Lower leg skin (tissue), 4 donors: ENCODE measurements around the gene LMF1. TPM values are rescaled to one million over a fixed set of nuclear protein-coding genes. Genes with fewer than 3 reads are reported as not detected.

Experiments used
- DNase-seq, 2 donors: peaks; one replicate each; pipeline ENCODE4 v3.0.0-alpha.2; 2019; ENCODE audit warnings: low spot score in 2 of 2
- H3K4me3 ChIP-seq: fragments of 200-600 bp; sonication (generic); 2 replicates; pipeline ENCODE4 v1.5.1; 2017; ENCODE audit warnings: mild to moderate bottlenecking, low read depth; ENCODE audit not compliant: poor library complexity, severe bottlenecking
- POLR2A ChIP-seq, 2 donors: fragments of 450-650 bp; IDR thresholded peaks; one replicate each; pipeline ENCODE4 v1.6.1; 2016 to 2017; ENCODE audit warnings: antibody characterized with exemption in 2 of 2, mild to moderate bottlenecking in 1 of 2, moderate library complexity in 1 of 2
- WGBS, 2 donors: methylation state at CpG; one replicate each; pipeline ENCODE4 v1.1.5; 2018; 5-methylcytosine and 5-hydroxymethylcytosine counted together
- intact Hi-C: fragments of 100-400 bp; cut with DNase I; formaldehyde crosslinking; loops from one replicate; pipeline ENCODE4 v1.15.0; 2023; ENCODE audit warnings: low total_unique reads
- total RNA-seq, 4 donors: library from RNA; depleted of rRNA; stranded (reverse); fragments of >200 nt; gene quantifications; one replicate each; pipeline ENCODE4 v1.1.0, GENCODE V29; 2016
- TF ChIP-seq, protein P1 (sequence below), 3 donors: fragments of 450-650 bp; IDR thresholded peaks; one replicate each; pipeline ENCODE4 v1.5.1; 2016; ENCODE audit warnings: antibody characterized with exemption in 3 of 3, mild to moderate bottlenecking in 3 of 3, moderate library complexity in 2 of 3

LMF1 gene
- total RNA-seq, 4 donors from 2014 or later = 31.3 to 68.3 (median 50.3) TPM

DNA sequence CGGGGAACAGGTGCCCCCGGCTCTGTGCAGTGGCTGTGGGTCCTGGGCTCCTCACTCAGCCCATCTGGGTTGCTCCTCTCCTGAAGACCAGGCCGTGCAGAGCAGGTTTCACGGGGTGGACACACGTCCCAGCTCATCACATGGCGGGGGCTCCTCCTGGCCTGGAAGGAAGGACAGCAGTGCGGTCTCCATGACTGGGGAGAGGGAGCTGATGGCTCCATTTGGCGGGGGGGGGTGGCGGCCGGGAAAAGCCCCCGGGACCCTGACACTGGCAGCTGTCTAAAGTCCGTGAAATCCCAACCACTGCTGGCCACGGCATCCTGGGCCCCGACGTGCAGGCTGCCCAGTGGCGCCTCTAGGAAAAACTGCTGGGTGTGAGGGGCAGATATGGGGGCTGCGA is 29.8 kb upstream of the LMF1 start:
- intact Hi-C loops = no loop called here
- DNase-seq = no peak
- no peak overlapping the region for H3K4me3 ChIP-seq
- TF ChIP-seq, protein P1, sequence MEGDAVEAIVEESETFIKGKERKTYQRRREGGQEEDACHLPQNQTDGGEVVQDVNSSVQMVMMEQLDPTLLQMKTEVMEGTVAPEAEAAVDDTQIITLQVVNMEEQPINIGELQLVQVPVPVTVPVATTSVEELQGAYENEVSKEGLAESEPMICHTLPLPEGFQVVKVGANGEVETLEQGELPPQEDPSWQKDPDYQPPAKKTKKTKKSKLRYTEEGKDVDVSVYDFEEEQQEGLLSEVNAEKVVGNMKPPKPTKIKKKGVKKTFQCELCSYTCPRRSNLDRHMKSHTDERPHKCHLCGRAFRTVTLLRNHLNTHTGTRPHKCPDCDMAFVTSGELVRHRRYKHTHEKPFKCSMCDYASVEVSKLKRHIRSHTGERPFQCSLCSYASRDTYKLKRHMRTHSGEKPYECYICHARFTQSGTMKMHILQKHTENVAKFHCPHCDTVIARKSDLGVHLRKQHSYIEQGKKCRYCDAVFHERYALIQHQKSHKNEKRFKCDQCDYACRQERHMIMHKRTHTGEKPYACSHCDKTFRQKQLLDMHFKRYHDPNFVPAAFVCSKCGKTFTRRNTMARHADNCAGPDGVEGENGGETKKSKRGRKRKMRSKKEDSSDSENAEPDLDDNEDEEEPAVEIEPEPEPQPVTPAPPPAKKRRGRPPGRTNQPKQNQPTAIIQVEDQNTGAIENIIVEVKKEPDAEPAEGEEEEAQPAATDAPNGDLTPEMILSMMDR (IDR thresholded peaks at IDR 0.05) = no peak
- no peak for TF ChIP-seq POLR2A (IDR thresholded peaks at IDR 0.05)
- WGBS, 2 donors = 75 to 91% methylated on average over 13 to 14 of the region's 17 CpGs

DNA sequence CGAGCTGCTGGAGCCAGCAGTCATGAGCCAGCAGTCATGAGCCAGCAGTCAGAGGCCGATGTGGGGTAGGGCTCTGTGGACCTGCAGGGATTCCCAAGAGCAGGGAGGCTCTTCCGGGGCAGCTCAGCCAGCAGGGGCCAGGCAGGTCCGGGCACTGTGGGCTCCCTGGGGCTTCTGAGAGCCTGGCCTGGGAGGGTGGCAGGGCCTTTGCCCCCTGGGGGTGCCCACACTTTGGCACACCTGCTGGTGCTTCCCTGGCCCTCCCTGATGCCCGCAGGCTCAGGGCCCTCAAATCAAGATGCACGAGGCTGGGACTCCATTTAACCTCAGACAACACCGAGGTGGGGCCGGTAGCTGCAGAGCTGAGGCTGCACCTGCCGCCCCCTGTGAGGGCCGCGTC is 28.9 kb upstream of the LMF1 start:
- TF ChIP-seq, protein P1 (IDR thresholded peaks at IDR 0.05) = no peak
- TF ChIP-seq POLR2A (IDR thresholded peaks at IDR 0.05) = no peak
- WGBS, 2 donors = 80 to 94% methylated on average over 7 to 10 of the region's 11 CpGs
- H3K4me3 ChIP-seq = no peak overlapping the region
- no peak for DNase-seq
- intact Hi-C loops = no loop called here

DNA sequence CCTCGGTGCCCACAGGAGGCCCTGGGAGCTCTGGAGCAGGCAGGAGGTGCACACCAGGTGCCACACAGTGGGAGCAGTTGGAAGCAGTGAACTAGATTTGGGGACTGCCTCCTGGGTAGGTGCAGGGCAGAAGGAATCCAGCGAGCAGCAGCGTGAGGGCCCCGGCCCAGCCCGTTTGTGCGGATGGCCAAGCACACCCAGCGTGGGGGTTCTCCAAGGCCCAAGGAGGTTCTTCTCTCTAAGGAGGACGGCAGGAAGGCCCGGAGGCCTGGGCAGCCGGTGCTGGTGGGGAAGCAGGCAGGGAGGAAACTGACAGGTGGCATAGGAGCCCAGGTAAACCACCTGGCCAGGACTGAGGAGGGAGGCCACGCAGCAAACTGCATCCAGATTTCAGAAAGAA is 27.8 kb upstream of the LMF1 start:
- no peak for DNase-seq
- TF ChIP-seq POLR2A (IDR thresholded peaks at IDR 0.05) = no peak
- TF ChIP-seq, protein P1 (IDR thresholded peaks at IDR 0.05) = no peak
- intact Hi-C loops = no loop called here

DNA sequence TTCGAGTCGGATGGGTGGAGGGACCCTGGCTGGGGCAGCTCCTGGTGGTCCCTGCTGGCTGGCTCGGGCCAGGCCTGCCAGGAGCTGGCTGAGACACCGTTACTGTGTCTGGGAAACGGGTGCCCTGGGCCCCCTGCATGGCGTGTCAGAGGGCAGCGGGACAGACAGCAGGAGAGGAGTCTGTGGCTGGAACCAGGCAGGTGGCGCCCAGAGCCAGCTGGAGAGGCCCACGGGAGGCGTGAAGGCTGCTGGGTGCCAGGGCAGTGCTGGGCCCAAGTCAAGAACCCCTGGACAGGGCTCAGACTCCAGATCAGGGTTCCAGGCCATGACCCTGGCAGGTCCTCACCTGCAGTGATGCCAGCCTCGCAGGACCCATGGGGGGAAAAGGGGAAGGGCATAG is 27.4 kb upstream of the LMF1 start:
- no peak overlapping the region for H3K4me3 ChIP-seq
- 53 to 71% methylated on average over 8 to 11 of the region's 11 CpGs for WGBS, 2 donors
- DNase-seq = no peak
- TF ChIP-seq, protein P1 (IDR thresholded peaks at IDR 0.05) = no peak
- no peak for TF ChIP-seq POLR2A (IDR thresholded peaks at IDR 0.05)
- intact Hi-C loops = no loop called here

More for the DNA sequence above, 27.8 kb upstream of the LMF1 start:
- WGBS, 2 donors = 72 to 78% methylated on average over 11 of the region's 11 CpGs
- no peak overlapping the region for H3K4me3 ChIP-seq

DNA sequence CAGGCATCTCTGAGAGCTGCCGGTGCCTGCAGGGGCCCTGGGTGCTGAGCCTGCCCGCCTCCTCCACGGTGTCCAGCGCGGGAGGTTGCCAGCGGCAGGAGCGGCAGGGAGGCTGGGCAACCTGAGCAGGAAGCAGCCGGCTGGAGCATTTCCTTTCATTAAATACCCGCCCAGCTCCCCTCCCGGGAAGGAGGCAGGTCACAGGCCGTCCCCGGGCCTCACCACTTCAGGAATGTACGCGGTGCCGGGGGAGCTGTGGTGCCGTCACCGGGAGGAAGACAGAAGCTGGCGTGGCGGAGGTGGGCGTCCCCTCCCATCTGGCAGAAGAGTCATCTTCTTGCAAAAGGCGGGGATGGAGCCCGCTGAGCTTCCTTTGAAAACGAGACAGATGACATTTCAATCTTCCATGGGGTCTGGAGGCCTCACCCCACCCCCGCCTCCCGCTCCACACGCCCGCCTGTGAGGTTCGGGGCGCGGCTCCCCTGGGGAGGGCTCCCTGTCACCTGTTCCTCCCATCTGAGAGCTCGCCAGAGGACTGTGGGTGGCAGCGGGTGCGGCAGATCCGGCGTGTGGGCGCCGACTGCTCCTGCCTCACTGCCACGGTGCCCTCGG is 26.8 kb upstream of the LMF1 start:
- 7 to 10% methylated on average over 25 to 32 of the region's 39 CpGs for WGBS, 2 donors
- no peak overlapping the region for H3K4me3 ChIP-seq
- no peak for DNase-seq
- intact Hi-C loops = no loop called here
- TF ChIP-seq, protein P1 (IDR thresholded peaks at IDR 0.05) = no peak
- no peak for TF ChIP-seq POLR2A (IDR thresholded peaks at IDR 0.05)

DNA sequence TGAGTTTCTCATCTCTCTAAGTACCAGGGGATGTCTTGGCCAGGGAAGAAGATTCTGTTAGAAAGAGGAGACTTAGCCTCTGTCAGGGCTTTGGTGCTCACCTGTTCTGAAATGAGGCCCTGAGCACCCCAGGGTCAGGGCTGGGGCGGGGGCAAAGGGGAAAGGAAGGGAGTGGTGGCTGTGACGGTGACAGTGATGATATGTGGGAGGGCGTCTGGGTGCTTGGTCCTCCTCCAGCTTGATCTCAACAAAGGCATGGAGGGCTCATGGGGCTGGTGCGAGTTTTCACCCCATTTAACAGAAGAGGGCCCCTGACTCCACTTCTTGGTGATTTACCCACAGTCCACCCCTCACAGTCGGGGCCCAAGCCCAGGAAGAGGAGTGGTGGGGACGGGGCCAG is 25.9 kb upstream of the LMF1 start:
- intact Hi-C loops = no loop called here
- 57 to 80% methylated on average over 6 of the region's 6 CpGs for WGBS, 2 donors
- no peak overlapping the region for H3K4me3 ChIP-seq
- TF ChIP-seq, protein P1 (IDR thresholded peaks at IDR 0.05) = no peak
- TF ChIP-seq POLR2A (IDR thresholded peaks at IDR 0.05) = no peak
- DNase-seq = no peak
